Prostate gland (tissue), 2 donors: ENCODE data around the gene BOLL. TPM values are rescaled to one million over a fixed set of nuclear protein-coding genes. Genes with fewer than 3 reads are reported as not detected.
"Not testable (repeated sequence)": the region's sequence is repeated elsewhere in the genome, so short reads cannot be mapped to it uniquely, and the experiment has no call there.

ENCODE experiments used
- DNase-seq: peaks from one replicate; pipeline ENCODE4 v3.0.0-alpha.2; 2019; ENCODE audit warnings: low spot score
- H3K27ac ChIP-seq, 2 donors: fragments of 200-600 bp; sonication (generic); 2 replicates each; pipeline ENCODE4 v1.5.1; 2017 to 2019
- H3K27me3 ChIP-seq: fragments of 200-600 bp; sonication (generic); replicated peaks from 2 replicates; pipeline ENCODE4 v1.5.1; 2019; ENCODE audit not compliant: insufficient read depth
- H3K36me3 ChIP-seq, 2 donors: fragments of 200-600 bp; sonication (generic); 1 replicate in 1 of 2; 2 replicates in 1 of 2; pipeline versions ENCODE4 v1.5.1 to v1.8.1; 2017 to 2019
- H3K4me1 ChIP-seq: fragments of 200-600 bp; sonication (generic); replicated peaks from 2 replicates; pipeline ENCODE4 v1.5.1; 2019
- H3K4me3 ChIP-seq, 2 donors: fragments of 200-600 bp; sonication (generic); 2 replicates each; pipeline ENCODE4 v1.5.1; 2017 to 2019
- H3K9me3 ChIP-seq: fragments of 200-600 bp; sonication (generic); 2 replicates; pipeline ENCODE4 v1.5.1; 2017
- CTCF ChIP-seq, 4 experiments: fragments of 200-600 bp in 2 of 4; fragments of 450-650 bp in 2 of 4; sonication (generic) in 2 of 4; IDR thresholded peaks; 1 replicate in 3 of 4; 2 replicates in 1 of 4; pipeline ENCODE4 v1.5.1; 2016 to 2019; ENCODE audit warnings: antibody characterized with exemption in 4 of 4, mild to moderate bottlenecking in 2 of 4, moderate library complexity in 2 of 4
- POLR2A ChIP-seq: fragments of 450-650 bp; IDR thresholded peaks from one replicate; pipeline ENCODE4 v1.6.1; 2016; ENCODE audit warnings: antibody characterized with exemption, mild to moderate bottlenecking
- POLR2AphosphoS5 ChIP-seq: sonication (generic); formaldehyde crosslinking; IDR thresholded peaks from one replicate; pipeline ENCODE4 v1.6.1; 2017; ENCODE audit warnings: antibody characterized with exemption
- WGBS: methylation state at CpG from one replicate; pipeline ENCODE4 v1.1.5; 2018; 5-methylcytosine and 5-hydroxymethylcytosine counted together
- intact Hi-C: fragments of 100-400 bp; cut with DNase I; formaldehyde crosslinking; loops from one replicate; pipeline ENCODE4 v1.14.2; 2022
- total RNA-seq, 2 donors: library from RNA; depleted of rRNA; stranded (reverse); fragments of >200 nt; gene quantifications; one replicate each; pipeline ENCODE4 v1.1.0, GENCODE V29; 2016

Gene BOLL
- total RNA-seq, 2 donors from 2014 or later, result 13.9 TPM; not detected in 1

- no peaks in the 10 kb centered on the region for H3K9me3 ChIP-seq
- no peaks in the 10 kb centered on the region for H3K27me3 ChIP-seq
- intact Hi-C loops, result no loop called here
- H3K36me3 ChIP-seq, result no peaks in the 10 kb centered on the region
- TF ChIP-seq POLR2A (no peak), CTCF (IDR thresholded peaks at IDR 0.05) (no peak), POLR2AphosphoS5 (no peak)
- H3K4me3 ChIP-seq, result no peak overlapping the region
- no peak for DNase-seq
- no peaks in the 10 kb centered on the region for H3K4me1 ChIP-seq
- H3K27ac ChIP-seq, result no peak overlapping the region
Measured at GRCh38 chr2:197740200-197740599, 44.9 kb downstream of the BOLL start.

- H3K4me1 ChIP-seq, H3K27me3 ChIP-seq, H3K36me3 ChIP-seq, H3K9me3 ChIP-seq, intact Hi-C loops, DNase-seq, H3K27ac ChIP-seq: not testable (repeated sequence)
- peak overlapping the region in 1 of 2 donors; percentile 12 for H3K4me3 ChIP-seq
- WGBS, result 77% methylated on average over 27 of the region's 32 CpGs
Measured at GRCh38 chr2:197728555-197729544, 56.3 kb downstream of the BOLL start.

- DNase-seq, result no peak
- Histone ChIP-seq H3K36me3 (no peaks in the 10 kb centered on the region), H3K4me3 (no peak overlapping the region), H3K4me1 (no peaks in the 10 kb centered on the region), H3K27me3 (no peaks in the 10 kb centered on the region), H3K27ac (no peak overlapping the region), H3K9me3 (no peaks in the 10 kb centered on the region)
- TF ChIP-seq CTCF (IDR thresholded peaks at IDR 0.05) (no peak), POLR2A (no peak), POLR2AphosphoS5 (no peak)
- intact Hi-C loops, result no loop called here
Measured at GRCh38 chr2:197727011-197727410, 58.1 kb downstream of the BOLL start.

- TF ChIP-seq POLR2AphosphoS5, result no peak
- no peak for TF ChIP-seq POLR2A
- no peak for TF ChIP-seq CTCF (IDR thresholded peaks at IDR 0.05)
- intact Hi-C loops, result no loop called here
- no peak overlapping the region for H3K4me3 ChIP-seq
- no peaks in the 10 kb centered on the region for H3K27me3 ChIP-seq
- WGBS, result 89% methylated on average over 2 of the region's 2 CpGs
- H3K4me1 ChIP-seq, result no peaks in the 10 kb centered on the region
- no peak overlapping the region for H3K27ac ChIP-seq
- DNase-seq, result no peak
- H3K9me3 ChIP-seq, result no peaks in the 10 kb centered on the region
- H3K36me3 ChIP-seq, result no peaks in the 10 kb centered on the region
Measured at GRCh38 chr2:197717863-197718262, 67.3 kb downstream of the BOLL start.

GRCh38 chr2:197713271-197713670 is 71.8 kb downstream of the BOLL start:
- Histone ChIP-seq H3K4me3 (no peak overlapping the region), H3K36me3 (no peaks in the 10 kb centered on the region), H3K4me1 (no peaks in the 10 kb centered on the region), H3K27ac (no peak overlapping the region), H3K9me3 (no peaks in the 10 kb centered on the region), H3K27me3 (no peaks in the 10 kb centered on the region)
- TF ChIP-seq CTCF (IDR thresholded peaks at IDR 0.05), result no peak
- TF ChIP-seq POLR2A, result no peak
- TF ChIP-seq POLR2AphosphoS5, result no peak
- intact Hi-C loops, result no loop called here
- no peak for DNase-seq
- 63% methylated on average over 3 of the region's 3 CpGs for WGBS
